Activated naive CD4-positive, alpha-beta T cell treated with Interleukin-2 at 50 U/mL for 16 hours (primary cell): ENCODE data around the gene COMMD1.
"Not testable (repeated sequence)": the region's sequence is repeated elsewhere in the genome, so short reads cannot be mapped to it uniquely, and the experiment has no call there.

Experiments
- DNase-seq: peaks from one replicate; pipeline ENCODE4 v3.0.0-alpha.2; 2020

The COMMD1 gene

DNA sequence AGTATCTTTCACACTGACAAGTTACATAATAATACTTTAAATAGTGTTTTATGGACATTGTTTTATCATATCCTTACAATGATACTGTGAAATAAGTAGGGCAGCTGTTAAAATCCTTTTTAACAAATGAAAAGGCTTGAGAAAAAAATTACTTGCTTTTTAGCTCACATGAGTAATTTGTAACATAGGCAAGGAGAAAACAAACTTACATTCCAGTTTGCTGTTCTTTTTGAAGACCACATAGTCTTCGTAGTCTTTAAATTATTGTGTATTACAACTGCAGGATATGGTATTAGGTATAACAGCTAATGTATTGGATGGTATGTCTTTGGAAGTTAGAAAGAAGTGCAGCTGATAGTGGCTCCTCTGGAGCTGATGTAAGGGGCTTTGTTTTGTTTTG, 130.8 kb downstream of the COMMD1 start:
- no peak for DNase-seq

DNA sequence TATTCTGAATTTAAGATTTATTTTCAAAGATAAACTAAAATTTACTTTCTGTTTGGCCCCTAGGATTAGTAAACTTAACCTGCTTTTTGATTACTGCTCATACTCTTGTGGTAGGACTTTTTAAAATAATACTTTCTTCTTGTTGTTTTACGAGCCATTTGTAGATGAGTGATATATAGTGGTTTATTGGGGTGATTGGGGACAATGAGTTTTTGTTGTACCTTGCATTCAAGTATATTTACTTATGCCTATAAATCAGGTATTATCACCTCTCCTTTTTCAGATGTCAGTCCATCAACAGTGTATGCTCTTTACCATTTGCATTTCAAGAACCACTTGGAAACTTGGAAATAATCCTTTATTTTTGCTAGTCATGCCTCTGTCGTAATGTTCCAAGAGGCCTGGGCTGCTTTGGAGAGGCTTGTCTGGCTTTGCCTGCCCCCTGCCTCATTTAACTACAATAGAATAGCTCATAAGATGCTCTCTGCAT, 131.3 kb downstream of the COMMD1 start:
- DNase-seq = no peak

DNA sequence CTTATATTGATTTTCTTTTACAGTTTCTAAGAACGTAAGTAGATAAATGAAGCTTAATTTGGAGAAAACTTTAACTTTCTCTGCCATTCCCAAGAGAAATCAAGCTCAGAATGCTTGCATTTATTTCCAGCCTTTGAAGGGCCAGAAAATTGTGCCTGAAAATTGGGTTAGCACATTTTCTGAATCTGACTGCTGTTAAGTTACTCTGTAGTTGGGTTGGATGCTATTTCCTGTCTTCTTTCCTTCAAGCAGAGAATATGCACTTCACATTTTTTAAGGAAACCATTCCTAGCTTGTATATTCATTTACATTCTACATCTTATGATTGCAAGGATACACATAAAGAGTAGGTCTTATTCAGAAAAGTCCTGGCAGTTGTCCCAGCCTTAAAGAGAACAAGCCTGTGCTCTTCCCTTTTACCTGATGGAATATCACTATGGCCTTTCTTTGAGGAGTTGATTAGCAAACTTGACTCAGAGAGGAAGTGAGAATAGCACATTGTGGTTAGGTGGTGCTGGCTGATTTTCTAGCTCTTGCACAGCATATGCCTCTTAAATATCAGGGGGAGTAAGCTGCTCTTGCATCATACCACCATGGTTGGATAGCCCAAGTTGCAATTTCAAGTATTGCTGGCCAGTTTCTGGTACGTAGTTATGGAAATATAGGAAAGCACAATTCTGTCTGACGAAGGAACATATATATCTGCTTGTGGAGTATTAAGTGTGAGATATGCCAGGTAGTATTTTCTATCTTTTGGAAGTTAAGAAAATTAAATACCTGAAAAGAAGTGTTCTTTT, 133.7 kb downstream of the COMMD1 start:
- no peak for DNase-seq

DNA sequence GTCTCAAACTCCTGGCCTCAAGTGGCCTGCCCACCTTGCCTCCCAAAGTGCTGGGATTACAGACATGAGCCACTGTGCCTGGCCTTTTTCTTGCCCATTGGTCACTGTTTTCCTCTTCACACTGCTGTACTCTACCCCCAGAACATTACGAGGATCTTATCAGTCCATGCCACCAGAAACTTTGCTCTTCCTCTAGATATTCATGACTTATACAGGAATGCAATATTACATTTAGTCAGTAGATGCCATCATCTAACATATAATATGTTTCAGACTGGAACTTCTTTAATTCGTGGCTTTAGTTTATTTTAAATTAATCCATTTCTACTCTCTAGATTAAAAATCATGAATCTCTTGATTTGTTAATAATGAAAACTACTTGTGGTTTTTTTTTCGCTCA, 135.5 kb downstream of the COMMD1 start:
- no peak for DNase-seq

DNA sequence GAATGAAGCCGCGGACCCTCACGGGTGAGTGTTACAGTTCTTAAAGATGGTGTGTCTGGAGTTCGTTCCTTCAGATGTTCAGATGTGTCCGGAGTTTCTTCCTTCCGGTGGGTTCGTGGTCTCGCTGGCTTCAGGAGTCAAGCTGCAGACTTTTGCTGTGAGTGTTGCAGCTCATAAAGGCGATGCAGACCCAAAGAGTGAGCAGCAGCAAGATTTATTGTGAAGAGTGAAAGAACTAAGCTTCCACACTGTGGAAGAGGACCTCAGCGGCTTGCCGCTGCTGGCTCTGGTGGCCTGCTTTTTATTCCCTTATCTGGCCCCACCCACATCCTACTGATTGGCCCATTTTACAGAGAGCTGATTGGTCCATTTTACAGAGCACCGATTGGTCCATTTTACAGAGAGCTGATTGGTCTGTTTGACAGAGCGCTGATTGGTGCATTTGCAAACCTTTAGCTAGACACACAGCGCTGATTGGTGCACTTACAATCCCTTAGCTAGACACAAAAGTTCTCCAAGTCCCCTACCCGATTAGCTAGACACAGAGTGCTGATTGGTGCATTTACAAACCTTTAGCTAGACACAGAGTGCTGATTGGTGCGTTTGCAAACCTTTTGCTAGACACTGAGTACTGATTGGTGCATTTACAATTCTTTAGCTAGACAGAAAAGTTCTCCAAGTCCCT, 136.4 kb downstream of the COMMD1 start:
- DNase-seq = not testable (repeated sequence)

DNA sequence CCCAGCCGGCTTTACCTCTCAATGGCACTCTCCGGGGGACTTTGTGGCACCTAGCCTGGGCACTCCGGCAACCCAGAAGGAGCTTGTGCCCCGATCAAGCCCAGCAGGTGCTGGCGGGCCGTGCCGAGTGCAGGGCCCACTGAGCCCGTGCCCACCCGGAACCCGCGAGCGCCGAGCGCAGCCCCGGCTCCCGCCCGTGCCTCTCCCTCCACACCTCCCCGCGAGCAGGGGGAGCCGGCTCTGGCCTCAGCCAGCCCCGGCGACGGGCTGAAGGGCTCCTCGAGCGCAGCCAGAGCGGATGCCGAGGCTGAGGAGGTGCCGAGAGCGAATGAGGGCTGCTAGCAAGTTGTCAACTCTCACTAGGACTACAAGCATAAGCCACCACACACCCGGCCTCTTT, 136.9 kb downstream of the COMMD1 start:
- DNase-seq = no peak

DNA sequence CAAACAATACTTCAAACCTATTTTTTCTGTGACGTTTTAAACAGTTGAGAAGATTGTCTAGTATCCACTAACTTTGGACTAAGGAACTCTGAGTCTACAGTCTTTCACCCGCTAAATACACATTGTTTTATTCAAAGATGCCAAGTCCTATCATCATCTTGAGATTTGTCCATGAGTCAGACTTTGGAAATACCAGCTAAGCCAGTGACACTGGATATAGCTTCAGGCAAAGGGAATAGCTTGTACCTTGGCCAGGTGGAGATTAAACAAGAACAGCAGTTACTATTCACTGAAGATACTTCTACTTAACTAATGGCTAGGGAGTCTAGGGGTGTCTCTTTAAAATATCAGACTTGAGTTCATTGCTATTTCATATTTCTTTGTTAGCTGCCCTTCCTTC, 137.5 kb downstream of the COMMD1 start:
- no peak for DNase-seq

DNA sequence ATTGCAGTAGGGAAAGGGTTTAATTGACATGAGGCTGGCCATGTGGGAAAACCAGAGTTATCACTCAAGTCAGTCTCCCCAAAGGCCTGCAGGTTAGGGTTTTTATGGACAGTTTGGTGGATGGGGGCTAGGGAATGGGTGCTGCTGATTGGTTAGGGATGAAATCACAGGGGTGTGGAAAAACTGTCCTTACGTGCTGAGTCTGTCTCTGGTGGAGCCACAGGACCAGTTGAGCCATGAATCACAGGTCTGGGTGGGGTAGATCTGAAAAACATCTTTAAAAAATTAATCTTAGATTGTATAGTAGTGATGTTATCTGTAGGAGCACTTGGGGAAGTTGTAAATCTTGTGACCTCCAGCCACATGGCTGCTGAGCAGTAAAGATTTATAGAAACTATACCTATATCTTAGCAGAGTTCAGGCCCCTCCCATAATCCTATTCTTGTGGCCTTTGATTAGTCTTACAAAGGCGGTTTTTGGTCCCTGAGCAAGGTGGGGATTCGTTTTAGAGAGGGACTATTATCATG, 139.6 kb downstream of the COMMD1 start:
- DNase-seq = no peak

DNA sequence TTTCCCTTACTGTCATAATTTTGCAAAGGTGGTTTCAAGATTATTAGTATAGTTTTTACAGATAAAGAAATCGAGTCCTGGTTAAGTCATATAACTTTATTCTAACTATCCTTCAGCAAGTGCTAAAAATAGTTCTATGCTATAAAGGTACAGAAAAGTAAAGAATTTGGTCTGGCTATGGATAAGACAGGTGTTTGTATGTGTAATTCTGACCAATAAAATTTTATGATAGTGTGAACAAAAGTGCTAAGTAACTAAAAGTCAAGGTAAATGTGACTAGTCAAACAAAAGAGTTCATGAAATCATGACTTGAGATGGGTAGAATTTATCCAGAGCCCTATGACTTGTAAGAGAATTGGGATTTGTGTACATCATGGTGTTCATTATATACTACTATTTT, 140.7 kb downstream of the COMMD1 start:
- no peak for DNase-seq

DNA sequence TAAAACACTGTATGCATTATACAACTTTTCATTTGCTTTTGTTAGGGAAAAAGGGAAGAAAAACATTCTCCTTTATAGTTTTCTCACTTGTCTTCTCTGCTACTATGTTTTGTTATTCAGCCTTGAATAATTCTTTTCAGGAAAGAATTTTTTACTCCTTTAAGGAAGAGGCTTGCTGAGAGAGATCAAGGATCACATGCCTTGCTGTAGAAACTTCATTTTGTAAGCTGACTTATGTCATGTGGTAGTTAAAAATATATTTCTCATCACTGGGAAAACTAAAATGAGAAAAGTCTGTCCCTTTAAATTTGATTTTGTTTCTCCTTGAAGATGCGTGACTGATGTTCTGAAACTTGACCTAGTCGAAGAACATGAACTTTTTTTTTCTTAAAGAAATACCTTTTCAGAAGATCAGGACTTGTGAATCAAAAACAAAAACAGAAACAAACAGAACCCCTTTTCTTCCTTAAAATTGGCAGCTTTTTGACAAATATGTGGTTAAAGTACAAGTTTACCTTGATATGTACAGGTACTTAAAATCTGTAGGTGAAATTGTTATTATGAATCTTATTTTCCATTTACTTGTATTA, 145.1 kb downstream of the COMMD1 start:
- no peak for DNase-seq

DNA sequence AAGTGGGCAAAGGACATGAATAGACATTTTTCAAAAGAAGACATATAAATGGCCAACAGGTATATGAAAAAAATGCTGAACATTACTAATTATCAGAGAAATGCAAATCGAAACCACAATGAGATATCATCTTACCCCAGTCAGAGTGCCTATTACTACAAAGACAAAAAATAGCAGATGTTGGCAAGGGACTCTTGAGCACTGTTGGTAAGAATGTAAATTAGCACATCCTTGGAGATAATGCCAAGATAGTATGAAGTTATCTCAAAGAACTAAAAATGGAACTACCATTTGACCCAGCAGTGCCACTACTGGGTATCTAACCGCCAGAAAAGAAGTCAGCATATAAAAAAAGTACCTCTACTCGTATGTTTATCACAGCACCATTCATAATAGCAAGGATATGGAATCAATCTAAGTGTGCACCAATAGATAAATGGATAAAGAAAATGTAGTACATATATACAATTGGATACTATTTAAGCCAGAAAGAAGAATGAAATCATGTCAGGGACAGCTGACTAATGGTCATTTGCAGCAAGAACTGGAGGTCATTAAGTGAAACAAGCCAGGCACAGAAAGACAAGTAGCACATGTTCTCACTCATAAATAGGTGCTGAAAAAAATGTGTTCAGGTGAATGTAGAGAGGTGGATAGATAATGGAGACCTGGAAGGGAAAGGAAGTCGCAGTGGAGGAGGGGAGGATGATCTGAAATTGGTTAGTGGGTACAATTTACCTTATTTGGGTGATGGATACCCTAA, 148.7 kb downstream of the COMMD1 start:
- no peak for DNase-seq

DNA sequence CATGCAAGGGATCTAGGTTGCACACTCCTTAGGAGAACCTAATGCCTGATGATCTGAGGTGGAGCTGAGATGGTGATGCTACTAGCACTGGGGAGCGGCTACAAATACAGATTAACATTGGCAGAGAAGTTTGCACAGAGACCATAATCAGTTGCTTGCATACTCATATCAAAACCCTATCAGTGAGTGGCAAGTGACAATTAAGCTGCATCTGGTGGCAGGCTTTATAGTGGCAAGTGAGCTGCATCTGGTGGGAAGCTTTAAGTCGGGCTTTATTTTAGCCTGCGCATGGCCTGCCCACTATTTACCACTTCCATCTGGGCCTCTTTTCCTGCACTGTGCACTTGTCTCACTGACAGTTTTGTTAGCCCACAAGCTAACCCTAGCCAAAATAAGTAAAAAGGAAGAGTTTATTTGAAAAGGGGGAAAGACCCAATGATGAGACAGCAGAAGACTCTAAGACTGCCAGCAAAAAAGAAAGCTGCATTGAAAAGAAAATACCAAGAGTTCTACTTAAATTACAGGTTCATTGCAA, 149.5 kb downstream of the COMMD1 start:
- no peak for DNase-seq

DNA sequence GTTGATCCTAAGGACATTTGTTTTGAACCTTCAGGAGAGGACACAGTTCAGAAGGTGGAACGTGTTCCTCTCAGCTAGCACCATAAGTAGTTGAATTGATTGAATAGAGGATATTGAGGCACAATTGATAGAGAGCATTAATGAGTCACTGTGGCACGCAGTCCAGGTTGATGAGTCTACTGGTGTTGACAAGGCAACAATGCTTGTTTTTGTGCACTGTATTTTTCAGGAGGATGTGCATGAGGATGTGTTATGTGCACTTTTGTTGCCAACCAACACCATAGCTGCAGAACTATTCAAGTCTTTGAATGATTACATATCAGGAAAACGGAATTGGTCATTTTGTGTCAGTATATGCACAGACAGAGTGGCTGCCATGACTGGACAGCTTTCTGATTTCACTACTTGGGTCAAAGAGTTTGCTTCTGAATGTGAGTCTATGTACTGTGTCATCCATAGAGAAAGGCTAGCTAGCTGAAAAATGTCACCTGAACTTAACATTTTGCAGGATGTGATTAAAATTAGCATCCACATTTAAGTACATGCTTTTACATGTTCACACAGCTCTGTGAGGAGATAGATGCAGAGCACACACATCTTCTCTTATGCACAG, 150.4 kb downstream of the COMMD1 start:
- DNase-seq = no peak

DNA sequence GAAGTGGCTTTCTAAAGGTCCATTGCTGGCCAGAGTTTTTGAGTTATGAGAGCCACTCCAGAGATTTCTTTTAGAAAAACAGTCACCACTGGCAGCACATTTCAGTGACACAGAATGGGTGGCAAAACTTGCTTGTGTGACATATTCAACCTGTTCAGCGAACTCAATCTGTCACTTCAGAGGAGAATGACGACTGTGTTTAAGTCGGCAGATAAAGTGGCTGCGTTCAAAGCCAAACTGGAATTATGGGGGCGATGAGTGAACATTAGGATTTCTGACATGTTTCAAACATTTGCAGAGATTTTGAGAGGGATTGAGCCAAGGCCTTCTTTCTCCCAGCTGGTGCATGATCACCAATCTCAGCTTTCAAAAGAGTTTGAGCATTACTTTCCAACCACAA, 150.9 kb downstream of the COMMD1 start:
- DNase-seq = no peak

DNA sequence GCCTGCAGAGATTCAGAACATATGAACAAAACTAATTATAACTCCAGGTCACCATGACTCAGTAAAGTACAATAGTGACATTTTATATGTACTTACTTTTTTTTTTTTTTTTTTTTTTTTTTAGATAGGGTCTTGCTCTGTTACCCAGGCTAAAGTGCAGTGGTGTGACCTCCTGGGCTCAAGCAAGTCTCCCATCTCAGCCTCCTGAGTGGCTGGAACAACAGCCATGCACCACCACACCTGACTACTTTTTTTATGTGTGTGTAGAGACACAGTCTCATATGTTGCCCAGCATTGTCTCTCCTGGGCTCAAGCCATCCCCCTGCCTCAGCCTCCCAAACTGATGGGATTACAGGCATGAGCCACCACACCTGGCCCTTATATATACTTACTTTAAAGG, 159.8 kb downstream of the COMMD1 start:
- DNase-seq = no peak

DNA sequence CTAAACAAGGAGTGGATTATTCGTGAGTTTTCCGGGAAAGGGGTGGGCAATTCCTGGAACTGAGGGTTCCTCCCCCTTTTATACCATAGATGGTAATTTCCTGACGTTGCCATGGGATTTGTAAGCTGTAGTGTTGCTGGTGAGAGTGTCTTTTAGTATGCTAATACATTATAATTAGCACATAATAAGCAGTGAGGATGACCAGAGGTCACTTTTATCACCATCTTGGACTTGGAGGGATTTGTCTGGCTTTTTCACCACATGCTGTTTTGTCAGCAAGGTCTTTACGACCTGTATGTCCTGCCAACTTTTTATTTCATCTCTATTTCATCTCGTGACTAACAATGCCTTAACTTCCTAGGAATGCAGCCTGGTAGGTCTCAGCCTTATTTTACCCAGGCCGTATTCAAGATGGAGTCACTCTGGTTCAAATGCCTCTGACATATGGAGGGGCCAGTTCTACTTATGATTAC, 165.7 kb downstream of the COMMD1 start:
- no peak for DNase-seq

DNA sequence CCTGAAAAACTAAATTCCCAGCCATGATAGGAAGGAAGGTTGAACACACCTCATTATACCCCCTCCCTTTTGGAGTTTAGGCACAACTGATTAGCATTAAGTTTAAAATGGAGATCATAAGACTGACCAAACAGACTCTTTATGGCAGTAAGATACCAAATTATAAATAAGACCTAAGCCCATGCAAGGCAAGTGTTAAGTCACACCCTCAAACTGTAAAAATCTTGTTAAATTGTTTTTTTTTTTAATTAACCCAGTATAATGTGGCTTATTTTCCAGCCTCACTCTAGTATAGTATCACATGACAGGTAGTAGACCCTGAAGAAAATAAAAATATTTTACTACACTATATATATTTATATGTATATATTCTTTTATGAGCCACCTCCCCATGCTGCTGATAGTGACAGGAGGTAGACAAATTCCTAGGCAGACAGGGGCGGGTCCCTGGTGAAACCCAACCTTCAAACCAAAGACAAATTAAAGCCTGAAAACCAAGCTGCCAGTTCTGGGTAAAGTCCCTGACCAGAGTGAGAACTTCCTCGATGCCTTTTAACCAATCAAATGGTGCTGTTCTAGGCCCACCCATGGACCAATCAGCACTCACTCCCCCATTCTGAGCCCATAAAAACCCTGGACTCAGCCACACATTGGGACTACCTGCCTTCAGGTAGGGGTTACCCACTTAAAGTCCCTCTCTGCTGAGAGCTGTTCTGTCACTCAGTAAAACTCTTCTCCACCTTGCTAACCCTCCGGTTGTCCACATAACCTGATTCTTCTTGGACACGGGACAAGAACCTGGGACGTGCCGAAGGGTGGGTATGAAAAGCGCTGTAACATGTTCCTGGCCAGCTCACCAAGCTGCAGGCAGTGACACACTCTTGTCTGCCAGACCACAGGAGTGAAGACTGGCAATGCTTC, 166.5 kb downstream of the COMMD1 start:
- DNase-seq = no peak

DNA sequence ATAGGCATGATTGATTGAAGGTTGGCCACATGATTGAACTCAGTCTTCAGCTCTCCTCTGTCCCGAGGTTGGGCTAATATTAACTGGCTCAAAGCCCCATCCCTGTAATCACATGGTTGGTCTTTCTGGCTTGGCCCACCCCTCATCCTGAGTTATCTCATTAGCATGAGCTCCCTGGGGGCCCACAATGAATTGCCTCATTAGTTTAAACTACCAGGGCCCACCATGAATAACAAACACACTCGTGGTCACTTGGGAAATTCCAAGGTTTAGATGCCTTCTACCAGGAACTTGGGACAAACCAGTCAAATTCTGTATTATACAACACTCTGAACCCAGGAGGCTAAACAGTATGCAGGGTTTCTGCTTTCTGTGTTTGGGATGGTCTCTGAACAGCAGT, 168.8 kb downstream of the COMMD1 start:
- no peak for DNase-seq

DNA sequence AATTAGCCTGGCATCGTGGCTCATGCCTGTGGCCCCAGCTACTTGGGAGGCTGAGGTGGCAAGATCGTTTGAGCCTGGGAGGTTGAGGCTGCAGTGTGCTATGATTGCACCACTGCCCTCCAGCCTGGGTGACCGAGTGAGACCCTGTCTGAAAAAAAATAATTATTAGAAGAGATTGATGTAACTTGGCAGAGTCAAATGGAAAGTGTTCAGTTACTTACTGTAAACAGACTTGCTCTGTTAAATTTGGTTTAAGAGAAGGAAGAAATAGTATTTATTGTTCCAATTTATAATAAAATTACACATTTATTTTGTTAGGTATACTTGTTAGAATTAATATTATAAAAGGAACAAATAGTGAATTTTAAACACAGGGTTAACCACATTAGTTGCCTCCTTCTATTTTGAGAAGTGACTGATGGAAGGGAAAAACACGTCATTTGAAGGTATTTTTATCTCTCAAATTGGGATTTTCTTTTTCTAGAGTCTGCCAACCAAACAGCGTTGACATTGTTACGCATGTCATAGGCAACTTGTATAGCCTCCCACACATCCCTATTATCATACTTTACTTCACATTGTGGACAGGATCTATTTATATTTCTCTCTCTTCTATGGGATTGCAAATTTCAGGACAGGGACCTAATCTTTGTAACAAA, 171.6 kb downstream of the COMMD1 start:
- DNase-seq = no peak

DNA sequence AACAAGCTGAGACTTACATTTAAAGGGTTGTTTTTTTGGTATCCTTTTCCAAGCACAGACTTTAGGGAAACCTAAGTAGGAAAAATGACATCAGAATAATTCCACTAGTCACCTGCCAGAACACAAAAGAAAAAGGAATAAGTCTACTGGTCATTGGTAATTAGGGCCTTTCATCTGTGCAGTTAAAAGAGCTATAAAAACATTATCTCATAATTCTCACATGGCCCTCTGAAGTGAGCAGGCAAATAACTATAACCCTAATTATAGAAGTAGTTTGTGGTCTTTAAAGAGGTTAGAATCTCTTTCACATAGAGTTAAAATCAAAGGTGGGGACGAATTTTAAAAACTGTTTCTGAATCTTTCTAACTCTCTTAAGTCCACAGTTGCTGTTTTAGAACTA, 179.3 kb downstream of the COMMD1 start:
- no peak for DNase-seq

DNA sequence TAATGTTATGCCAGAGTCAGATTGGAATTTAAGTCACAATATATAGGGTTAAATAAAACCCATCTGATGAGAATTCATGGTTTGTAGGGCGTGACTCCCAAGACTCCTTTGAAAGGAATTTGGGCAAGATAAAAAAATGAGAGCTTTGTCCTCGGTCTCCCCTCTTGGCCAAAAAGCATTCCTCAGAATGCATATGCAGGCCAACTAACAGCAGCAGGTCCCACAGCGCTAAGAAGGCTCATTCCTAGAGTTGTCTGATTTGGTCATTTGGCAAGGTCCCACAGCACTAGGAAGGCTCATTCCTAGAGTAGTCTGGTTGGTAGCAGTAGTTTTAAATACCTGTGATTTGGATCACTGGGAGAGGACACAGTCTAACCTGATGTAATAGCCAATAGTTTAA, 184.2 kb downstream of the COMMD1 start:
- no peak for DNase-seq
